Body of pancreas (tissue), 4 donors: ENCODE results near the gene CD3D. TPM values are rescaled to one million over a fixed set of nuclear protein-coding genes. Genes with fewer than 3 reads are reported as not detected.

Source experiments
- ATAC-seq: fragments of 150-250 bp; one replicate; pipeline ENCODE4 v1.9.1; 2016
- DNase-seq, 4 donors: peaks; one replicate each; pipeline ENCODE4 v3.0.0-alpha.2; 2019
- H3K27ac ChIP-seq, 4 donors: fragments of 200-600 bp; sonication (generic); 1 replicate in 3 of 4; 2 replicates in 1 of 4; pipeline versions ENCODE4 v1.5.1 to v1.6.1; 2016 to 2019; ENCODE audit warnings: mild to moderate bottlenecking in 1 of 4, mixed read lengths in 1 of 4, moderate library complexity in 1 of 4
- H3K27me3 ChIP-seq, 2 donors: fragments of 200-600 bp; sonication (generic); one replicate each; pipeline ENCODE4 v1.6.0; 2016; ENCODE audit warnings: mild to moderate bottlenecking in 1 of 2
- H3K36me3 ChIP-seq, 2 donors: fragments of 200-600 bp; sonication (generic); replicated peaks in 1 of 2; 2 replicates each; pipeline ENCODE4 v1.5.1; 2016; ENCODE audit warnings: low read depth in 2 of 2; ENCODE audit not compliant: insufficient read depth in 1 of 2
- H3K4me1 ChIP-seq: fragments of 200-600 bp; sonication (generic); one replicate; pipeline ENCODE4 v1.6.0; 2016
- H3K4me3 ChIP-seq, 2 donors: fragments of 200-600 bp; sonication (generic); 1 replicate in 1 of 2; 2 replicates in 1 of 2; pipeline ENCODE4 v1.5.1; 2016 to 2019
- H3K9me3 ChIP-seq, 3 donors: fragments of 200-600 bp; sonication (generic); 1 replicate in 2 of 3; 2 replicates in 1 of 3; pipeline ENCODE4 v1.5.1; 2016
- CTCF ChIP-seq, 7 experiments: fragments of 450-650 bp in 4 of 7; fragments of 200-600 bp in 3 of 7; sonication (generic) in 3 of 7; IDR thresholded peaks; one replicate each; pipeline ENCODE4 v1.5.1; 2016 to 2019; ENCODE audit warnings: antibody characterized with exemption in 7 of 7
- POLR2A ChIP-seq, 3 donors: fragments of 450-650 bp; IDR thresholded peaks; one replicate each; pipeline ENCODE4 v1.6.1; 2016; ENCODE audit warnings: antibody characterized with exemption in 3 of 3, mild to moderate bottlenecking in 2 of 3
- WGBS, 2 donors: methylation state at CpG; one replicate each; pipeline ENCODE4 v1.1.5; 2017; 5-methylcytosine and 5-hydroxymethylcytosine counted together
- intact Hi-C: fragments of 100-400 bp; cut with DNase I; formaldehyde crosslinking; loops from one replicate; pipeline ENCODE4 v1.15.1; 2023
- total RNA-seq, 2 donors: library from RNA; depleted of rRNA; stranded (reverse); fragments of >200 nt; gene quantifications; one replicate each; pipeline ENCODE4 v1.1.0, GENCODE V29; 2016

Gene CD3D
- total RNA-seq, 2 donors from 2014 or later: 1.6 TPM; not detected in 1

GRCh38 chr11:118375978-118376377 lies 33.5 kb upstream of the CD3D start:
- Histone ChIP-seq H3K4me1 (no peaks in the 10 kb centered on the region), H3K4me3 (no peak overlapping the region), H3K9me3 (no peaks in the 10 kb centered on the region), H3K27ac (no peak overlapping the region), H3K27me3 (no peaks in the 10 kb centered on the region), H3K36me3 (peaks cover 4 to 67% of the 10 kb centered on the region in 2 donors)
- ATAC-seq (no peak), DNase-seq (no peak)
- intact Hi-C loops: no loop called here
- TF ChIP-seq CTCF (IDR thresholded peaks at IDR 0.05) (no peak), POLR2A (IDR thresholded peaks at IDR 0.05) (no peak)

GRCh38 chr11:118374729-118375128 lies 32.2 kb upstream of the CD3D start:
- Histone ChIP-seq H3K36me3 (peaks cover 7 to 69% of the 10 kb centered on the region in 2 donors), H3K4me3 (no peak overlapping the region), H3K4me1 (no peaks in the 10 kb centered on the region), H3K27ac (no peak overlapping the region), H3K27me3 (no peaks in the 10 kb centered on the region), H3K9me3 (no peaks in the 10 kb centered on the region)
- intact Hi-C loops: loop anchor here (5.0 kb wide), 1 partner anchor 118 kb away; no protein-coding TSS in a partner anchor
- ATAC-seq (no peak), DNase-seq (no peak)
- WGBS, 2 donors: 86 to 87% methylated on average over 3 of the region's 3 CpGs
- no peak for TF ChIP-seq CTCF (IDR thresholded peaks at IDR 0.05)
- no peak for TF ChIP-seq POLR2A (IDR thresholded peaks at IDR 0.05)

- H3K9me3 ChIP-seq: no peaks in the 10 kb centered on the region
- no peak overlapping the region for H3K27ac ChIP-seq
- ATAC-seq (no peak), DNase-seq (no peak)
- H3K36me3 ChIP-seq: peaks cover 7 to 68% of the 10 kb centered on the region in 2 donors
- H3K27me3 ChIP-seq: no peaks in the 10 kb centered on the region
- no peak for TF ChIP-seq CTCF (IDR thresholded peaks at IDR 0.05)
- TF ChIP-seq POLR2A (IDR thresholded peaks at IDR 0.05): no peak
- no peaks in the 10 kb centered on the region for H3K4me1 ChIP-seq
- intact Hi-C loops: loop anchor here (5.0 kb wide), 1 partner anchor 118 kb away; no protein-coding TSS in a partner anchor
- 98% methylated on average over 5 of the region's 5 CpGs for WGBS, 2 donors
- no peak overlapping the region for H3K4me3 ChIP-seq
Observed at GRCh38 chr11:118373871-118374270, 31.4 kb upstream of the CD3D start.

GRCh38 chr11:118373263-118373662 lies 30.8 kb upstream of the CD3D start:
- Histone ChIP-seq H3K27ac (no peak overlapping the region), H3K4me1 (no peaks in the 10 kb centered on the region), H3K9me3 (no peaks in the 10 kb centered on the region), H3K27me3 (no peaks in the 10 kb centered on the region), H3K4me3 (no peak overlapping the region), H3K36me3 (peaks cover 7 to 67% of the 10 kb centered on the region in 2 donors)
- ATAC-seq (no peak), DNase-seq (no peak)
- intact Hi-C loops: loop anchor here (5.0 kb wide), 1 partner anchor 119 kb away; no protein-coding TSS in a partner anchor
- no peak for TF ChIP-seq CTCF (IDR thresholded peaks at IDR 0.05)
- no peak for TF ChIP-seq POLR2A (IDR thresholded peaks at IDR 0.05)
- WGBS, 2 donors: 87 to 97% methylated on average over 2 of the region's 2 CpGs

GRCh38 chr11:118370774-118371173 lies 28.3 kb upstream of the CD3D start:
- H3K4me1 ChIP-seq: peaks cover 10% of the 10 kb centered on the region
- H3K27ac ChIP-seq: no peak overlapping the region
- DNase-seq: no peak
- 94 to 97% methylated on average over 4 of the region's 4 CpGs for WGBS, 2 donors
- intact Hi-C loops: loop anchor here (5.0 kb wide), 1 partner anchor 122 kb away; no protein-coding TSS in a partner anchor
- no peak for TF ChIP-seq POLR2A (IDR thresholded peaks at IDR 0.05)
- TF ChIP-seq CTCF (IDR thresholded peaks at IDR 0.05): no peak
- no peaks in the 10 kb centered on the region for H3K27me3 ChIP-seq
- no peaks in the 10 kb centered on the region for H3K9me3 ChIP-seq
- peaks cover 4 to 56% of the 10 kb centered on the region in 2 donors for H3K36me3 ChIP-seq
- no peak overlapping the region for H3K4me3 ChIP-seq
- ATAC-seq: no peak
